Caco-2 (cell line): ENCODE data around the gene GGT7. TPM values are rescaled to one million over a fixed set of nuclear protein-coding genes. Genes with fewer than 3 reads are reported as not detected.
A peak's percentile ranks its signal among the peaks of the same experiment; 100 is the strongest.

Experiments used
- Bru-seq: library from RNA; stranded (reverse); fragments of 400-500 nt; gene quantifications from one replicate; lab custom pipeline; 2021; lab: Mats Ljungman, UMichigan
- BruChase-seq, 2 experiments: library from RNA; stranded (reverse); fragments of 400-500 nt; gene quantifications; one replicate each; lab custom pipeline; 2021; lab: Mats Ljungman, UMichigan
- BruUV-seq: library from RNA; stranded (reverse); fragments of 400-500 nt; replicated peaks from 2 replicates; lab custom pipeline; 2021; lab: Mats Ljungman, UMichigan
- CTCF ChIA-PET: fragments of 300-600 bp; sonication (Branson Sonifier 250); formaldehyde crosslinking; loops from one replicate; lab custom pipeline; 2022; ENCODE audit warnings: antibody characterized with exemption; lab: Charles Lee
- POLR2A ChIA-PET: fragments of 300-600 bp; sonication (Branson Sonifier 250); formaldehyde crosslinking; loops from one replicate; lab custom pipeline; 2022; ENCODE audit warnings: antibody characterized with exemption; lab: Charles Lee
- DNase-seq, 2 experiments: peaks; one replicate each; pipeline versions ENCODE4 v3.0.0 to v3.0.0-alpha.2; 2020 to 2022
- H3K27me3 ChIP-seq: replicated peaks from 2 replicates; pipeline ENCODE4 v1.6.0; 2011; ENCODE audit warnings: low read length; ENCODE audit not compliant: control insufficient read depth, insufficient read depth
- H3K36me3 ChIP-seq: 2 replicates; pipeline ENCODE4 v1.5.1; 2011; ENCODE audit warnings: low read length; ENCODE audit not compliant: control insufficient read depth, insufficient read depth
- H3K4me1 ChIP-seq: fragments of 250-450 bp; sonication (Bioruptor Pico); 2 replicates; pipeline ENCODE4 v1.5.1; 2020; ENCODE audit warnings: mild to moderate bottlenecking
- H3K4me3 ChIP-seq: 2 replicates; pipeline ENCODE4 v1.5.1; 2011; ENCODE audit warnings: low read depth, mild to moderate bottlenecking, control low read depth, low read length
- H3K9me3 ChIP-seq: fragments of 250-450 bp; sonication (Bioruptor Pico); 2 replicates; pipeline ENCODE4 v1.5.1; 2020; ENCODE audit warnings: mild to moderate bottlenecking, moderate library complexity
- H3K27ac Mint-ChIP-seq: one replicate; pipeline ENCODE4 v1.8.0; 2022; ENCODE audit warnings: mixed read lengths; ENCODE audit not compliant: unreplicated experiment
- H3K27me3 Mint-ChIP-seq: one replicate; pipeline ENCODE4 v1.8.0; 2022; ENCODE audit warnings: mixed read lengths; ENCODE audit not compliant: insufficient read depth, unreplicated experiment
- H3K36me3 Mint-ChIP-seq: one replicate; pipeline ENCODE4 v1.8.0; 2022; ENCODE audit warnings: mild to moderate bottlenecking, mixed read lengths; ENCODE audit not compliant: insufficient read depth, unreplicated experiment
- H3K4me1 Mint-ChIP-seq: one replicate; pipeline ENCODE4 v1.8.0; 2022; ENCODE audit warnings: low read depth, mixed read lengths; ENCODE audit not compliant: unreplicated experiment
- H3K4me3 Mint-ChIP-seq: one replicate; pipeline ENCODE4 v1.8.0; 2022; ENCODE audit warnings: mild to moderate bottlenecking, moderate library complexity, mixed read lengths; ENCODE audit not compliant: unreplicated experiment
- H3K9me3 Mint-ChIP-seq: one replicate; pipeline ENCODE4 v1.8.0; 2022; ENCODE audit warnings: mixed read lengths; ENCODE audit not compliant: unreplicated experiment
- CTCF ChIP-seq, 2 experiments: fragments of 200-600 bp in 1 of 2; IDR thresholded peaks; 1 replicate in 1 of 2; 2 replicates in 1 of 2; pipeline versions ENCODE4 v1.5.1 to v1.8.0; 2011 to 2022; ENCODE audit warnings: antibody characterized with exemption in 1 of 2, control low read depth in 1 of 2, inconsistent platforms in 1 of 2, low read depth in 1 of 2, low read length in 1 of 2, mild to moderate bottlenecking in 1 of 2, moderate library complexity in 1 of 2; ENCODE audit not compliant: insufficient read depth in 1 of 2, severe bottlenecking in 1 of 2, unreplicated experiment in 1 of 2
- intact Hi-C: fragments of 100-400 bp; cut with micrococcal nuclease; formaldehyde crosslinking; loops from one replicate; pipeline ENCODE4 v1.10.0; 2022; ENCODE audit not compliant: unreplicated experiment
- long read RNA-seq: library from polyadenylated mRNA; stranded (forward); transcript quantifications from one replicate; pipeline ENCODE4 v2.0.0, GENCODE V29; 2022
- total RNA-seq: library from RNA; stranded (reverse); gene quantifications from 2 replicates; pipeline ENCODE4 v1.2.3, GENCODE V29; 2022

Gene GGT7
- 42.0 and 46.2 TPM in 2 replicates for total RNA-seq
- Bru-seq, nascent RNA = percentile 78 among the genes with signal in this experiment
- percentile 80 among the genes with signal in this experiment for BruChase-seq, experiment 1, labeled RNA remaining after a 2-hour chase
- BruChase-seq, experiment 2, labeled RNA remaining after a 6-hour chase = percentile 77 among the genes with signal in this experiment
- long read RNA-seq, partial matches to known transcripts = 3 of 7 reads
- long read RNA-seq, other reads (novel, unspliced or antisense) = 3 of 7 reads

GRCh38 chr20:34872622-34873224, at the start of gene GGT7:
TSS of gene GGT7 (minus strand) at chr20:34872856. CDS start at chr20:34872815, 41 bp downstream.
- Mint-ChIP-seq H3K27me3 (no peaks in the 10 kb centered on the region), H3K4me1 (peaks cover 48% of the 10 kb centered on the region), H3K9me3 (no peaks in the 10 kb centered on the region), H3K4me3 (peak within 1 kb of the TSS; percentile 86), H3K36me3 (peaks cover 22% of the 10 kb centered on the region), H3K27ac (peak within 1 kb of the TSS; percentile 60)
- CTCF ChIA-PET = interaction anchor here (0.6 to 7.1 kb wide), 15 partner anchors 14 to 392 kb away, joined by 3 to 331 read pairs (median 3); partner anchors contain the start of genes GSS and MYH7B
- H3K4me1 ChIP-seq = peaks cover 33% of the 10 kb centered on the region
- peak within 1 kb of the TSS; percentile 80 for H3K4me3 ChIP-seq
- POLR2A ChIA-PET = interaction anchor here (0.8 to 1.0 kb wide), 2 partner anchors 83 to 391 kb away, joined by 3 to 11 read pairs; partner anchors contain the start of genes GSS and MYH7B
- H3K9me3 ChIP-seq = no peaks in the 10 kb centered on the region
- no TSS peak for BruUV-seq
- peak; percentile 95 to 96 for TF ChIP-seq CTCF (IDR thresholded peaks at IDR 0.05; ENCODE audit: insufficient read depth in 1 of 2, low read depth in 1 of 2, low read length in 1 of 2, severe bottlenecking in 1 of 2, unreplicated experiment in 1 of 2)
- peak; percentile 94 to 98 for DNase-seq
- intact Hi-C loops = loop anchor here (5.0 kb wide), 1 partner anchor 130 kb away; no protein-coding TSS in a partner anchor
- no peaks in the 10 kb centered on the region for H3K36me3 ChIP-seq
- H3K27me3 ChIP-seq = no peaks in the 10 kb centered on the region

GRCh38 chr20:34921436-34921835, 48.8 kb upstream of the GGT7 start:
- no peak overlapping the region for H3K4me3 Mint-ChIP-seq
- H3K36me3 ChIP-seq = peaks cover 15% of the 10 kb centered on the region
- POLR2A ChIA-PET = no interaction called here

More at GRCh38 chr20:34921436-34921835, 48.8 kb upstream of the GGT7 start:
- TF ChIP-seq CTCF (IDR thresholded peaks at IDR 0.05; ENCODE audit: insufficient read depth in 1 of 2, low read depth in 1 of 2, low read length in 1 of 2, severe bottlenecking in 1 of 2, unreplicated experiment in 1 of 2) = no peak
- Histone ChIP-seq H3K4me3 (no peak overlapping the region), H3K9me3 (no peaks in the 10 kb centered on the region; the same call in 1 of the 2 replicates), H3K4me1 (no peaks in the 10 kb centered on the region; the same call in 1 of the 2 replicates), H3K27me3 (no peaks in the 10 kb centered on the region)
- DNase-seq = no peak
- BruUV-seq = no TSS peak
- Mint-ChIP-seq H3K27ac (no peak overlapping the region), H3K4me1 (peaks cover 7% of the 10 kb centered on the region), H3K36me3 (no peaks in the 10 kb centered on the region), H3K9me3 (no peaks in the 10 kb centered on the region), H3K27me3 (no peaks in the 10 kb centered on the region)
- intact Hi-C loops = no loop called here
- CTCF ChIA-PET = no interaction called here
